Hepatocyte (in vitro differentiated cells): ENCODE data around the gene CACNA2D1. TPM values are rescaled to one million over a fixed set of nuclear protein-coding genes. Genes with fewer than 3 reads are reported as not detected.

Experiments
- DNase-seq: peaks from one replicate; pipeline ENCODE4 v3.0.0-alpha.2; 2016; ENCODE audit warnings: low spot score
- H2AFZ ChIP-seq: fragments of 200-600 bp; sonication (generic); 2 replicates; pipeline ENCODE4 v1.6.0; 2016; ENCODE audit warnings: antibody characterized with exemption, mild to moderate bottlenecking
- H3K27ac ChIP-seq: fragments of 200-600 bp; sonication (generic); 2 replicates; pipeline ENCODE4 v1.5.1; 2016; ENCODE audit warnings: mild to moderate bottlenecking
- H3K27me3 ChIP-seq: fragments of 200-600 bp; sonication (generic); 2 replicates; pipeline ENCODE4 v1.6.1; 2016
- H3K36me3 ChIP-seq: fragments of 200-600 bp; sonication (generic); replicated peaks from 2 replicates; pipeline ENCODE4 v1.5.1; 2016; ENCODE audit warnings: low read depth; ENCODE audit not compliant: insufficient read depth
- H3K4me1 ChIP-seq: fragments of 200-600 bp; sonication (generic); 2 replicates; pipeline ENCODE4 v1.5.1; 2016; ENCODE audit warnings: mild to moderate bottlenecking, moderate library complexity; ENCODE audit not compliant: insufficient read depth
- H3K4me2 ChIP-seq: fragments of 200-600 bp; sonication (generic); 2 replicates; pipeline ENCODE4 v1.6.0; 2016
- H3K4me3 ChIP-seq: fragments of 200-600 bp; sonication (generic); 2 replicates; pipeline ENCODE4 v1.5.1; 2016; ENCODE audit warnings: mild to moderate bottlenecking
- H3K79me2 ChIP-seq: fragments of 200-600 bp; sonication (generic); 2 replicates; pipeline ENCODE4 v1.6.0; 2017; ENCODE audit warnings: mild to moderate bottlenecking
- H3K9me2 ChIP-seq: fragments of 200-600 bp; sonication (generic); replicated peaks from 2 replicates; pipeline ENCODE4 v1.6.0; 2017; ENCODE audit warnings: mild to moderate bottlenecking; ENCODE audit not compliant: insufficient read depth
- H3K9me3 ChIP-seq: fragments of 200-600 bp; sonication (generic); 2 replicates; pipeline ENCODE4 v1.5.1; 2016; ENCODE audit warnings: low read depth, mild to moderate bottlenecking
- H4K20me1 ChIP-seq: fragments of 200-600 bp; sonication (generic); 2 replicates; pipeline ENCODE4 v1.6.0; 2016; ENCODE audit warnings: mild to moderate bottlenecking; ENCODE audit not compliant: insufficient read depth, poor library complexity, severe bottlenecking
- EZH2 ChIP-seq: fragments of 200-600 bp; sonication (generic); IDR thresholded peaks from 2 replicates; pipeline ENCODE4 v1.6.1; 2016; ENCODE audit warnings: antibody characterized with exemption, mild to moderate bottlenecking, borderline replicate concordance
- EZH2phosphoT487 ChIP-seq: fragments of 200-600 bp; sonication (generic); IDR thresholded peaks from one replicate; pipeline ENCODE4 v1.6.1; 2018; ENCODE audit warnings: antibody characterized with exemption, mild to moderate bottlenecking, low read depth, moderate library complexity; ENCODE audit not compliant: unreplicated experiment, severe bottlenecking
- WGBS: methylation state at CpG from one replicate; pipeline ENCODE4 v1.1.6; 2016; ENCODE audit warnings: low lambda C conversion rate; ENCODE audit errors: missing lambda C conversion rate; 5-methylcytosine and 5-hydroxymethylcytosine counted together
- polyA plus RNA-seq: library from polyadenylated mRNA; unstranded; fragments of >200 nt; fragmentation: Nextera tagmentation; extraction: Ambion mirVana; gene quantifications from 2 replicates; pipeline ENCODE4 v1.2.1, GENCODE V29; 2016
- total RNA-seq: library from RNA; depleted of rRNA; stranded (reverse); fragments of >200 nt; gene quantifications from 2 replicates; pipeline ENCODE4 v1.2.3, GENCODE V29; 2014
- TF ChIP-seq, protein P1 (sequence below): fragments of 200-600 bp; sonication (generic); IDR thresholded peaks from 2 replicates; pipeline ENCODE4 v1.5.1; 2016; ENCODE audit warnings: antibody characterized with exemption, mild to moderate bottlenecking; ENCODE audit not compliant: poor library complexity

The CACNA2D1 gene
- total and polyA plus RNA-seq, 2 experiments from 2014 or later = 3.1 to 18.9 TPM

DNA sequence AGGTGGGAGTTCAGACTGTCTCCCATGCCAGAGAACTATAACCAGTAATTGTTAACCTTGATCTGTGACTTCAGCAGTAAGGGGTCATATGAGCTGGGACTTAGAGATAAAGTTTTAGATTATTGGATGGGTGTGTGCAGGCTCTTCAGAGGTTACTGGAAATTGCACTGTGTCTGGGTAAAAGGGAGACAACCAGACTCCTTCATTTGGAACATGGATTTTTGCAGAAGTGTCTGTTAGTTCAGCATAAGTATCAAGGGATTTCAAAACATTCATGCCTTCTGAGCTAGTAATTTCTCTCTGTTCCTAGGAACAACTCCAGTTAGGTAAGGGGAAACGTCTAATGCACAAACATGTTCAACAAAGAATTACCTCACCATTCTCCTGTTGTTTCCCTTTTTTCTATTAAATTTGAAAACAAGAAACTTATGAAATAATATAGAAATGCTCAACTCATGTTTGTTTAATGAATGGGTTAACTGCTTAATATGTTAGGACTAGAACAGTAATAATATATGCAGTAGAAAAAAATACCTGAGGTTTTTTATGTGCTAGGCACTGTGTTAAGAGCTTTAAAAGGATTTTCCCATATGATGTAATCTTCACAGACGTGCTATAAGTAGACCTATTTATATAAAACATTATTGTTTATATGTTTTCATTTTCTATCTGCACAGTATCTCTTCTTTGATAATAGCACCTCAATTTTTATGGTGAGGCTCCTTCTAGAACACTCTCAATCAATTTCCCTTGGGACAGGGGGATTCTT is 233.0 kb downstream of the CACNA2D1 start:
- TF ChIP-seq EZH2phosphoT487 = no peak
- TF ChIP-seq EZH2 = no peak
- TF ChIP-seq, protein P1, sequence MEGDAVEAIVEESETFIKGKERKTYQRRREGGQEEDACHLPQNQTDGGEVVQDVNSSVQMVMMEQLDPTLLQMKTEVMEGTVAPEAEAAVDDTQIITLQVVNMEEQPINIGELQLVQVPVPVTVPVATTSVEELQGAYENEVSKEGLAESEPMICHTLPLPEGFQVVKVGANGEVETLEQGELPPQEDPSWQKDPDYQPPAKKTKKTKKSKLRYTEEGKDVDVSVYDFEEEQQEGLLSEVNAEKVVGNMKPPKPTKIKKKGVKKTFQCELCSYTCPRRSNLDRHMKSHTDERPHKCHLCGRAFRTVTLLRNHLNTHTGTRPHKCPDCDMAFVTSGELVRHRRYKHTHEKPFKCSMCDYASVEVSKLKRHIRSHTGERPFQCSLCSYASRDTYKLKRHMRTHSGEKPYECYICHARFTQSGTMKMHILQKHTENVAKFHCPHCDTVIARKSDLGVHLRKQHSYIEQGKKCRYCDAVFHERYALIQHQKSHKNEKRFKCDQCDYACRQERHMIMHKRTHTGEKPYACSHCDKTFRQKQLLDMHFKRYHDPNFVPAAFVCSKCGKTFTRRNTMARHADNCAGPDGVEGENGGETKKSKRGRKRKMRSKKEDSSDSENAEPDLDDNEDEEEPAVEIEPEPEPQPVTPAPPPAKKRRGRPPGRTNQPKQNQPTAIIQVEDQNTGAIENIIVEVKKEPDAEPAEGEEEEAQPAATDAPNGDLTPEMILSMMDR = no peak
- Histone ChIP-seq H3K4me2 (no peak overlapping the region), H3K4me3 (no peak overlapping the region), H3K9me2 (no peaks in the 10 kb centered on the region), H3K4me1 (no peaks in the 10 kb centered on the region), H3K27me3 (no peaks in the 10 kb centered on the region), H2AFZ (no peak overlapping the region), H4K20me1 (no peaks in the 10 kb centered on the region), H3K27ac (no peak overlapping the region), H3K79me2 (no peaks in the 10 kb centered on the region), H3K36me3 (no peaks in the 10 kb centered on the region), H3K9me3 (no peaks in the 10 kb centered on the region)
- WGBS = 59% methylated on average over 2 of the region's 2 CpGs
- DNase-seq = no peak

DNA sequence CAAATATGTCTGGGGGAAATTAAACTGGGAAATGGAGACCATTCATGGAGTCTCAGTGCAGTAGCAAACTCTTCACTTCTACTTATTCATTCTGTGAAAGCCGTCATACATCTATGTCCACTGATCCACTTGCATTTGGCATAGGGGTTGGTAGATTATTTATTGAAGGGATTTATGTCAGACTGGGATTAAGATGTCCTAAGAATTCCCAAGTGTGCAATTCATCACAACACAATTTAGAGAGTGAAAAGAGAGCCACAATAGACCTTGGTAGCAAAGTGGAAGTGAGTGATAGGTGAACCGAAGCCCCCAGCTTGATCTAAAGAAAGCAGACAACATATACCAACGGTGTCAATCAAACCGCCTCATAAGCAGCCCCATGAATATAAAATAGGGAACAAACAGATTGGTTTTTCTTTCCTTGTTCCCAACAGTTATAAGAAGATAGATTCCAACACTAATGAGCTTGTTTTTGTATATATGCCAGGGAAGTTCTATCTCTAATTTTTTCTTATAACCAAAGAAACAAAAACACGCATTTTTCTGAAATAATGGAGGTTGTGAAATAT is 234.3 kb downstream of the CACNA2D1 start:
- Histone ChIP-seq H3K4me3 (no peak overlapping the region), H3K9me2 (no peaks in the 10 kb centered on the region), H3K79me2 (no peaks in the 10 kb centered on the region), H3K4me2 (no peak overlapping the region), H3K4me1 (no peaks in the 10 kb centered on the region), H3K27me3 (no peaks in the 10 kb centered on the region), H3K9me3 (no peaks in the 10 kb centered on the region), H2AFZ (no peak overlapping the region), H3K36me3 (no peaks in the 10 kb centered on the region), H4K20me1 (no peaks in the 10 kb centered on the region), H3K27ac (no peak overlapping the region)
- 96% methylated on average over 5 of the region's 5 CpGs for WGBS
- no peak for DNase-seq
- TF ChIP-seq, protein P1 = no peak
- no peak for TF ChIP-seq EZH2phosphoT487
- no peak for TF ChIP-seq EZH2

DNA sequence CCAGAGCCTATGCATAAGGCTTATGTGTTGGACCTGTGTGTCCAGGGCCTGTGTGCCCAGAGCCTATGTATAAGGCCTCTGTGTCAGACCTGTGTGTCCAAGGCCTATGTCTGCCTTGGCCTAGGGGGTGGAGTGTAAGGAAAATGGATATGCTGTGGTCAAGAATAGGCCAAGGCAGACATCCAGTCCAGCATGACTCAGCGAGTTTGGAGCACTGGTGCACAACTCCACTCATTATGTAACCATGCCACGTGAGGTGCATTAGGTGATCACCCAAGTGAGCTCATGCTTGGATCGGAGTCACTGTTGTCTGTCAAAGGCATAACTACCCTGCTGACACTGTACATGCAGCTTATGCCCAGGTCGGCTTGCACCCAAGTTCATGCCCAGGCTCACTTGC is 238.9 kb downstream of the CACNA2D1 start:
- Histone ChIP-seq H3K4me3 (no peak overlapping the region), H3K36me3 (no peaks in the 10 kb centered on the region), H3K4me1 (no peaks in the 10 kb centered on the region), H3K27ac (no peak overlapping the region), H2AFZ (no peak overlapping the region), H3K4me2 (no peak overlapping the region), H3K9me2 (no peaks in the 10 kb centered on the region), H3K79me2 (no peaks in the 10 kb centered on the region), H3K9me3 (no peaks in the 10 kb centered on the region), H3K27me3 (no peaks in the 10 kb centered on the region), H4K20me1 (no peaks in the 10 kb centered on the region)
- DNase-seq = no peak
- TF ChIP-seq EZH2 (no peak), EZH2phosphoT487 (no peak)
- TF ChIP-seq, protein P1 = no peak
- 88% methylated on average over 4 of the region's 4 CpGs for whole genome bisulfite sequencing
